HG02763 (cell line): ENCODE results near the gene SEC24C.
"Not testable (repeated sequence)": the region's sequence is repeated elsewhere in the genome, so short reads cannot be mapped to it uniquely, and the experiment has no call there.

ENCODE experiments used
- ATAC-seq: cut with Tn5 transposase; IDR thresholded peaks from one replicate; pipeline ENCODE4 v1.9.1; 2021; ENCODE audit warnings: mild to moderate bottlenecking, moderate library complexity; ENCODE audit not compliant: unreplicated experiment

Gene SEC24C, protein sequence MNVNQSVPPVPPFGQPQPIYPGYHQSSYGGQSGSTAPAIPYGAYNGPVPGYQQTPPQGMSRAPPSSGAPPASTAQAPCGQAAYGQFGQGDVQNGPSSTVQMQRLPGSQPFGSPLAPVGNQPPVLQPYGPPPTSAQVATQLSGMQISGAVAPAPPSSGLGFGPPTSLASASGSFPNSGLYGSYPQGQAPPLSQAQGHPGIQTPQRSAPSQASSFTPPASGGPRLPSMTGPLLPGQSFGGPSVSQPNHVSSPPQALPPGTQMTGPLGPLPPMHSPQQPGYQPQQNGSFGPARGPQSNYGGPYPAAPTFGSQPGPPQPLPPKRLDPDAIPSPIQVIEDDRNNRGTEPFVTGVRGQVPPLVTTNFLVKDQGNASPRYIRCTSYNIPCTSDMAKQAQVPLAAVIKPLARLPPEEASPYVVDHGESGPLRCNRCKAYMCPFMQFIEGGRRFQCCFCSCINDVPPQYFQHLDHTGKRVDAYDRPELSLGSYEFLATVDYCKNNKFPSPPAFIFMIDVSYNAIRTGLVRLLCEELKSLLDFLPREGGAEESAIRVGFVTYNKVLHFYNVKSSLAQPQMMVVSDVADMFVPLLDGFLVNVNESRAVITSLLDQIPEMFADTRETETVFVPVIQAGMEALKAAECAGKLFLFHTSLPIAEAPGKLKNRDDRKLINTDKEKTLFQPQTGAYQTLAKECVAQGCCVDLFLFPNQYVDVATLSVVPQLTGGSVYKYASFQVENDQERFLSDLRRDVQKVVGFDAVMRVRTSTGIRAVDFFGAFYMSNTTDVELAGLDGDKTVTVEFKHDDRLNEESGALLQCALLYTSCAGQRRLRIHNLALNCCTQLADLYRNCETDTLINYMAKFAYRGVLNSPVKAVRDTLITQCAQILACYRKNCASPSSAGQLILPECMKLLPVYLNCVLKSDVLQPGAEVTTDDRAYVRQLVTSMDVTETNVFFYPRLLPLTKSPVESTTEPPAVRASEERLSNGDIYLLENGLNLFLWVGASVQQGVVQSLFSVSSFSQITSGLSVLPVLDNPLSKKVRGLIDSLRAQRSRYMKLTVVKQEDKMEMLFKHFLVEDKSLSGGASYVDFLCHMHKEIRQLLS

DNA sequence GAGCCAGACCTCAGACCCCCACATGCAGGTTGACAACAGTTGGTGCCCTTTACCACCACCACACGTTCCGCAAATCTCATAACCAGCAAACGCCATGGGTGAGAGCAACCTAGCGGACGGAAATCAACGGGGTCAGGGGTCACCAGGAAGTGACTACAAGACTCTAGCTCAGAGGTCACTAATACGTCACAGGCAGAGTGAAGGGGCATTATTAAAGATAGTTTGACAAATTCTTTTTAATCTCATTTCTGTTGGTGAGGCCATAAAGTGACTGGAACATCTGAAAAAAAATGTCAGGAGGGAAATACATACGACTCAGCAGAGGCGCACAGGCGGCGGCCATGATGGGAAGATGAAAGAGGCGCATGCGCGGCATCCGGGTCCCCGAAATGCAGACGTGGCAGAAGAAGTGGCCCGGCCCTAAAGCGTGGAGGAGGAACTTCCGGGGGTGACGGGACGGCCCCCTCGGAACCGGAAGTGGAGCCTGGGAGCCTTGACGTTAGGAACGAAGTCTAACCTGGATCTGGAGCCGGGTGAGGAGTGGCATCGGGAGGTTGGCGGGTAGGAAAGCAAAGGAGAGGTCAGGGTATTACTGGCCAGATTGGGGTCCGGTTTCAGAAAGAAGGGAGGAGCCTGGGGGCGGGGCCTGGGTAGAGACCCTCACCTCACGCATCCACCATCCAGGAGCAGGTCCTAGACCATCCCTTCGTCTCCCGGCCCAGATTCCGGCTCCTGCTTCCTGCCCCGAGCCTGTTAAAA lies at the start of gene SEC24C:
SEC24C (plus strand) TSS at position 468 of the 759 bp plus-strand sequence. CDS start 2,461 bp downstream, outside the sequence.
- ATAC-seq = peak; percentile 90

DNA sequence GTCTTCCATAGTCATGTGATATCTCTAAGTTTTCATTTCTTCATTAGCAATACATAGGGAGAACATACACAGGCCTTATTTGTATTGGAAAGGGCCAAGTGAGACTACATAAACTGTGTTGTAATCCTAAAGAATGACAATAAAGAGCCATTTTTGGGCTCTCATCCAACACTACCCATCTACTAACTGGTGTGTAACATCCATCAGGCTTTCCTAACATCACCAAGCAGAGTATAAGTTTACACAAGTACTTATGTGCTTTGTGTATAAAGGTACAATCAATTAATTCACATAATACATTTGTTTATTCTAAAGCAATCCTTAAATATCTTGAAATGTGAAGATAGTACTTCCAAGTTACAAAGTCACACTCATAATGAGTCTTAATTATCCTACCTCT lies 48.9 kb upstream of the SEC24C start:
- not testable (repeated sequence) for ATAC-seq

DNA sequence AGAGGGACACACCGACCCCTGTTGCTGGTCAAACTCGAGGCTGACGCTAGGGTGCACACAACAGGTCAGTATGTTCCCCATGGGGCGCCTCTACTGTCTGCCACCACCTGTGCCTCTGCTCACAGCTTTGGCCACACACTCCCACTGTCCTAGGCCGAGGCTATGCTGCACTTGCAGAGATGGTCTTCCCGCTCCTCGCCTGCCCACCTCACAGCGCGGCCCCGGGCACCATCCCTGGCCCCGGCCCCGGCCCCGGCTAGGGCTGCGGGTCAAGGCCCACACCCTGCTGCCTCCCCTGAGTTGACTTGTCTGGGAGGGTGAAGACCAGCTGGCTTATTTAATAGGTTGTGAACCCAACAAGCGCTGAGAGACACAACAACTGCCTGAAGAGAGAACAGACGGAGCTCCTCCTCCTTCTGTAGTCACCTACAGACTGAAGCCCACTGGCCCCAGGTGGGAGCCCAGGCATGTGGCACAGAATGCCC lies 46.5 kb upstream of the SEC24C start, which contains the start of gene AGAP5:
AGAP5 (minus strand) TSS at position 435 of the 485 bp plus-strand sequence; CDS start at position 81, 354 bp downstream.
- ATAC-seq = not testable (repeated sequence)

DNA sequence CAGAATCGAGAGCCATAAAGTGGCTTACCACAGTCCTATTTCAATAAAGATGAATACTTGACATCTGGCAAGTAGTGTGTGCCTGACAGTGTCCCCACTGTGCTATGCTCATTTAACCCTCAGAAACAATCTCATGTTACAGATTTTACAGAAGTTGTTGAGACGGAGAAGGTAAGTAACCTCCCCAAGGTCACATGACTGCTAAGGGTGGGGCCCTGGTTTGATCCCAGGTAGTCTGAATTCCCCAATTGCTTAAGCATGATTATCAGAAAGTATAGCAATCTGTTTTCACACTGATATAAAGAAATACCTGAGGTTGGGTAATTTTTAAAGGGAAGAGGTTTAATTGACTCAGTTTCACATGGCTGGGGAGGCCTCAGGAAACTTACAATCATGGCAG lies 45.4 kb upstream of the SEC24C start:
- not testable (repeated sequence) for ATAC-seq

DNA sequence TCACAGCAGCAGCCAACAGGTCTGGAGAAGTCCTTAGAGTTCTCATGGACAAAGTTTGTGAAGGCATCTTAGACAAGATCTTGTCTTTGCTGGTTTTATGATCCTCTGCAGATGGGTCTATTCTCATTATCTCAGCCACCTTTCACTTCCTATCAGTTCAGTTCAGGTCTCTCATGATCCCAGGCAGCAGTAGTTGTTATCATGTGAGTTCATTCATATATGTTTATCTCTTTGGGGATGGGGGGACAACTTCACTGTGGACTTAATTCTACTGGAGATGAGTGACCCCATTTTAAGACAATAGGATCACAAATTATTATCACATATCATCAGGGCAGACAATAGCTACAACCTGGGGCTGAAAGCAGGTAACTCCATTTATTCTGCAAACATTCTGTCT lies 40.2 kb upstream of the SEC24C start:
- ATAC-seq = not testable (repeated sequence)

DNA sequence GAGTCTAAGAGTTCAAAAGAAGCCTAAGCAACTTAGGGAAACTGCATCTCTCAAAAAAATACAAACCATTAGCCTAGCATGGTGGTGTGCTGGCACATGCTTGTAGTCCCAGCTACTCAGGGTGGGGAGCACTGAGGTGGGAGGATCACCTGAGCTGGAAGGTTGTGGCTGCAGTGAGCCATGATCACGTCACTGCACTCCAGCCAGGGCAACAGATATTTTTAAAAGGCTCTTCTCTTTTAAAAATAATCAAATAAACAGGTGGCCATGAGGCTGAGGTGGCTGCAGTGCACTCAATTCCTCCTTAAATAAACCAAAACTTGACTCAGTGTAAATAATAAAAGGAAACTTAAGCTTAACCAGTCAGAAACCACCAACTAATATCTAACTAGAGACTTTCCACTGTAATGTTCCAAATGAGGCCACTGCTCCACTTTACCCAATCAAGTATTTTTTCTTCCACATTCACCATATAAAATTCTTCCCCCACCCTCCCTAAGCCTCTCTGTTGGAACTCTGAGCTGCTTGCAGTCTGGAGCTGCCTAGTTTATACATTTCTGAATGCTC lies 38.6 kb upstream of the SEC24C start:
- not testable (repeated sequence) for ATAC-seq

DNA sequence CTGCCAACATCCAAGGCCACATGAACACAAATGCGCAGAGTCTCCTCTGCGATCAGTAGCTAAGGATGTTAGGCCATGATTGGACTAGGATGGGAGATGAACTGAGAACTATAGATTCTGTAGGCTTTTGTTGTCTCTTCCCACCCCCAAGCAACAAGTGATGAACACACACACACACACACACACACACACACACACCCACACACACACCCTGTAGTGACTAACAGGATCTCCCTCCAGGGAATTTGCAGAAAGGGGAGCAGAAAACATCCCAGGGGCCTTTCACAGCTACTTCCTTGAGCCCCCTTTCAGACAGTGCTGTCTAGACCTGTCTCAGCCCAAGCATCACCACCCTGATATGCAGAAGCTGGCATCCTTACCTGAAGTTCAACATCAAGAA lies 37.7 kb upstream of the SEC24C start:
- ATAC-seq = not testable (repeated sequence)

DNA sequence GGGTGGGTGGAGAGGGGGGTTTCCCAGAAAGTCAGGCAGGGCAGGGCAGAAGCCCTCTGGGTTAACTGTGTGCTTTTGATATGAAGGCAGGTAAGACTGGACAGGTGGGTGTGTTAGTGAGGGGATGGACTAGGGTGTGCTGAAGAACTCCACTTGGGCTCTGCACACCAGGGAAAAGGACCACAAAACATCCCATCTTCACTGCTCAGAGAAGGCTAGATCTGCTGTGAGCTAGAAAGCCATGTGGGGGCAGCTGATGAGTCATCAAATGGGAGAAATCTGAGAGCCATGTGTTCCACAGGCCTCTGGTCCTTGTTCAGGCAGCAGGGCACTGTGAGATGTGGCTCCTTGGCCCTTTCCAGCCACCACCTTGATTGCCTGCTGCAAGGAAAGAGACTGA lies 36.5 kb upstream of the SEC24C start:
- not testable (repeated sequence) for ATAC-seq

DNA sequence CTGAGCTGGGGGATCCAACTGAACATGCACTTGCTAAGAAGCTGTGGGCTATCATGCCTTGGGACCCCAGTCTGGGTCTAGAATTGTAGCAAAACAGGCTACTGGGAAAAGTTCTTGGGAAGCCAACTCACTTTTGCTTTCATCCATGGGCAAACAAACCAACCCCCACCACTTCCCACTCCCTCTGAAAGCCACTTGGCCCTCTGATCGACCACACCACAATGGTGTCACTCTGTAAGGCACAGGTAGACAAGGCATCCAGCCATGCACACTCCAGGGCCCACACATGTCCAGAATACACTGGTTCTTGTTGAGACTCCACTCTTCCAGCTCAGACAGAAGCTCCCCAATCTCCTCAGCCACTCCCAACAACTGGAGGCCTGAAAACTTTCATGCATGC lies 36.0 kb upstream of the SEC24C start:
- ATAC-seq = not testable (repeated sequence)

DNA sequence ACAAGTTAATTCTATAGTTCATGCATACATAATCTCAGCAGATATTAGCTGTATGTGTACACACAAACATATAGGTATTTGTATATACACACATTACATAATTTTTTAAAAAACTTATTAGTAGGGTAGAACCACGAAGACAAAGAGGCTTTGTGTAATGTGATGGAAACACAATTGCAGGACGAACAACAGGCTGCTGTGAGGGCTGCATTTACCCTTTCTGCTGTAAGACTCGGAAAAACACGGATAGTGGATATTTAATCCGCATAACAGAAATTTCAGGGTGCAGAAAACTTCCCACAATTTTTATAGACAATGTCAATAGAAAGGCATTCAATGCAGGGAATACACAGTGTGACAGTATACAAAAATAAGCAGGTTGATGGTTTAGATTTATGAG lies 32.5 kb upstream of the SEC24C start:
- not testable (repeated sequence) for ATAC-seq

DNA sequence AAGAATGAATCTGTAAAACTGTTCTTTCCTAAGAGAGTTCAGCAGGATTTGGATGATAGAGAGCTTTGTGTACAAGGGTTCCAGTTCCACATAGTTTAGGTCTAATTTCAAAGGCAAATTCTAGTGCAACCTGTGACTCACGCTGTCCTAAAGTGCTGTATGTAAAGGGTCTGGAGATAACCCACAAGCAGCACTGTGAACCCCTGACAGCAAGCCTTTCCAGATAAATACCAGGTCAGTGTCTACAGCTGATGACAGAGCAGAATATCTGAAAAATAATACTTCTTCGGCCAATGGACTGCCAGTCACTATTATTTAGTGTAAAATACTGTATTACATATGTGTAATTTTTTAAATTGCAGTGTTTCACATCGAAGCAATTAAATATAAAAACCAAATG lies 30.3 kb upstream of the SEC24C start:
- not testable (repeated sequence) for ATAC-seq

DNA sequence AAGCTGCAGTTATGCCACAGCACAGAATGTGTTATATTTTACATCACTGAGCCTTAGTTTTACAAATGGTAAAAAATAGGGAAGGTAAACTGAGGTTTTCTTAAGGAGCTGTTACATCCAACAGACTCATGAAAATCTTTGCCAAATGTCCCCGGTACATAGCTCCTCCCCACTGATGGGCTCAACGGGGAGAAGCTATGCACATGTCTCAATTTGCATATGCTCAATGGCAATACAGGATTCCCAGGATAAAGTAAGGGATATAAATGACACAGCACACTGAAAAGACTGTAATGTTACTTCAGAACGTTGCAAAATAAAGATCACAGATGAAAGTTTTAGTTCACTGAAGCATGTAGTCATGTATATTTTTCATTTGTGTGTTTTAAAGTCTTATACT lies 29.7 kb upstream of the SEC24C start:
- ATAC-seq = not testable (repeated sequence)

DNA sequence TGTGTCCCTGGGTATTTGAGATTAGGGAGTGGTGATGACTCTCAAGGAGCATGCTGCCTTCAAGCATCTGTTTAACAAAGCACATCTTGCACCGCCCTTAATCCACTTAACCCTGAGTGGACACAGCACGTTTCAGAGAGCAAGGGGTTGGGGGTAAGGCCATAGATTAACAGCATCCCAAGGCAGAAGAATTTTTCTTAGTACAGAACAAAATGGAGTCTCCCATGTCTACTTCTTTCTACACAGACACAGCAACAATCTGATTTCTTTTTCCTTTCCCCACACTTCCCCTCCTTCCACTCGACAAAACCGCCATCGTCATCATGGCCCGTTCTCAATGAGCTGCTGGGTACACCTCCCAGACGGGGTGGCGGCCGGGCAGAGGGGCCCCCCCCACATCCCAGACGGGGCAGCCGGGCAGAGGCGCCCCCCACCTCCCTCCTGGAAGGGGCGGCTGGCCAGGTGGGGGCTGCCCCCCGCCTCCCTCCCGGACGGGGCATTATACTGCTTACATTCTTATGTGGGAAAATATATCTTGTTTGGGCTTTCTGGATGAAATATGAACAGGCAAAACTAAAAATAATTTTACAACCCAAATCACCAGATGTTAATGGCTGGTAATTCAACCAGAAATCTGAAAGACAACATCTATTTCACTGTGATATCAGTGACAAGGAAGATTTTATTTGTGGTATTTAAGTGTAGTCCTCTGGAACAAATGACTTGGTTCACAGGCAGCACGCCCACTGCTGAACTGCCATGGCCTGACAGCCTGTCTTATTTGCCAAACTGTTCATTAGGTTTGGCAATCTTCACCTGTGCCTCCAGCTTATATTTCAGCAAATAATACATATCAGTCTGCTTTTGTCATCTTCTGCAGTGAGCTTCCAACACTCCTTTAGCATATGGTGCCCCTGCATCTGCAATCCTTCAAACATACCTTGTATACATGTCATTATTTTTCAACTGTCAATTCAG lies 28.7 kb upstream of the SEC24C start:
- not testable (repeated sequence) for ATAC-seq

DNA sequence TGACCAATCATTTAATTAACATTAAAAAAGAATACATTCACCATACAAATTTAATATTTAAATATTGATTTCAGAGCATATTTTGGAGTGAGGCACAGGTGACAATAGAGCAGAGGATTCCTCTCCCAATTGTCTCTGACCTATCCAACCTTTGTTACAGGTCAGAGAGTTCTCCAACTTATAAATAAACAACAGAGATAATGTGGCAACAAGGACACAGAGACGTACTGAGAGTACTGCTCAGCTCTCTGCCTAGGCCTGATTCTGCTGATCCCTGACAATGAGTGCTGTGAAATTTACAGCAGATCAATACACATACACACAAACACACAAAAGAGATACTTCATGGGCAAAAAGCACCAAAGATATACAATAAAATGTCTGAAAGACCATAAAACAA lies 27.9 kb upstream of the SEC24C start:
- ATAC-seq = no peak

DNA sequence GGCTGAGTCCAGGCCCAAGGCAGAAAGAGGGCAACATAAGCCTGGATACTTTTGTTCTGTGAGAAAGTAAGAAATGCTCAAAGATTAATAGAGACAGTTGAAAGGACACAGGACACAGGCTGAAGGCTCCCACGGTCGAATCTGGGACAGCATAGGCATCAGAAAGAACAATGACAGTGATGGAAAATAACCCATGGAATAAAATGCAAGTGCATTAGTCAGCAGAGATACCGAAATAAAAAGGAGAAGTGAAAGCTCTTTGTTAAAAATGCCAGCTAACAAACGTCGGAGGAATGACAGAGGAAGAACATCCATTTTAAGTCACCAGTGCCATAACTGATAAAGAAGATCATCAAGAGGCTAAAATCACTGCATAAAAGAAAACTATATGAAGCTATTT lies 26.6 kb upstream of the SEC24C start:
- ATAC-seq = no peak

DNA sequence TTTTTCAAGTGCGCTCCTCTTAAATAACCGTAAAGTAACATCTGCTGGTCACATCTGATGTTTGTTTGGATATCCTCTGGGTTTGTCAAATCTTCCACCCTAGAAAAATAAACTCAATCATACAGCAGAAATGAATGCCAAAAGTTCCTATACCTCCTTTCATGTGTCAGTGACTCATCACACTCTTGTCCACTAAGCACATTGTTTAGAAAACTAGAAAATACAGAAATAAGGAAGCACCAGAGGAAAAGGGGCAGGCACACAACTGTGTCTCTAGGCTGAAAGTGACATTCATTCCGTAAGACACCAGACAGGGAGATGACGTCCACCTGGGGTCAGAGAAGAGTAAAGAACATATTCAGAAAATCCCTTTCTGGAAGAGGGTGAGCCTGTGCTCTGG lies 23.6 kb upstream of the SEC24C start:
- not testable (repeated sequence) for ATAC-seq

DNA sequence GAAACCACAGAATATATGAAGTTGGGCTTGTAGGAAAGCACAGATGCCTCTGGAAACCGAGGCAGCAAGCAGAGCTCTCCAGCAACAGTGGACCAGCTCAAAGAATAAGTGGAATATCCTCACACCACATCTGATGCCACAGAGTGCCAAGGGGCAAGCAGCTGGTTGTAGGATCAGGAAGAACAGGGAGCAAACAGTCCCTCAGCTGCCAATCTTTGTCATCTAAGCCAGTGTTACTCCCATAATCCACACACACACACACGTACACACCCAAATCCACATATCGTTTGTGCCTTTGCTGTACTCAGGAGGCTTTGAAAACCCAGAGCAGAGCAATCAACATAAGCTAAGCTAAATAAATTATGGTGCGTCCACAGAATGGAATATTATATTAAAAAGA lies 20.7 kb upstream of the SEC24C start:
- no peak for ATAC-seq

DNA sequence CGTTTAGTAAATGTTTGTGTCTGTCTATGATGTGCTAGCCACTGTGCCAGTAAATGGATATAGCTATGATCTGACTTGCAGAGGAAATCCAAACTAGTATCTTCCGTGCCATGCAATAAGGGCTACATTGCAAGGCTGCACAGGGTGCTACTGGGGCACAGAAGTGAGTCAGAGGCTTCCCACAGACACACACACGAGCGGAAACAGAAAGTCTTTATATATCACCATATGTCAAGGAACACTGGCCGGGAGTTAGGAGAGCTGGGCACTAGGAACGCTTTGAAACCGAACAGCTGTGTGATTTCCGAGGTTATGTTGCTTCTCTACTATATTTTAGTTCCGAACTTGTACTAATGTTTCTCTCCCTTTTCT lies 14.4 kb upstream of the SEC24C start:
- ATAC-seq = not testable (repeated sequence)
